GM23338 (cell line): ENCODE data around the gene COL25A1. TPM values are rescaled to one million over a fixed set of nuclear protein-coding genes. Genes with fewer than 3 reads are reported as not detected.

ENCODE experiments used
- ATAC-seq: fragments of 200-7000 bp; cut with Tn5 transposase; 3 replicates; pipeline ENCODE4 v1.9.1; 2020
- DNase-seq: peaks from one replicate; pipeline ENCODE4 v3.0.0-alpha.2; 2015; ENCODE audit warnings: low spot score
- H2AFZ ChIP-seq: fragments of 200-600 bp; sonication (generic); 2 replicates; pipeline ENCODE4 v1.8.0; 2016; ENCODE audit warnings: antibody characterized with exemption, mild to moderate bottlenecking, moderate library complexity
- H3F3A ChIP-seq: fragments of 200-600 bp; sonication (generic); replicated peaks from 2 replicates; pipeline ENCODE4 v1.8.0; 2017; ENCODE audit warnings: antibody characterized with exemption, mixed run types, low read depth
- H3K27ac ChIP-seq: fragments of 200-600 bp; sonication (generic); 2 replicates; pipeline ENCODE4 v1.6.1; 2016; ENCODE audit warnings: low read depth
- H3K27me3 ChIP-seq: fragments of 200-600 bp; sonication (generic); 2 replicates; pipeline ENCODE4 v1.8.0; 2016; ENCODE audit warnings: mild to moderate bottlenecking, mixed run types, moderate library complexity; ENCODE audit not compliant: insufficient read depth
- H3K36me3 ChIP-seq: fragments of 200-600 bp; sonication (generic); 2 replicates; pipeline ENCODE4 v1.8.0; 2016; ENCODE audit warnings: mild to moderate bottlenecking; ENCODE audit not compliant: insufficient read depth
- H3K4me1 ChIP-seq: fragments of 200-600 bp; sonication (generic); 2 replicates; pipeline ENCODE4 v1.8.0; 2016; ENCODE audit warnings: mild to moderate bottlenecking, moderate library complexity; ENCODE audit not compliant: insufficient read depth
- H3K4me2 ChIP-seq: fragments of 200-600 bp; sonication (generic); 2 replicates; pipeline ENCODE4 v1.7.1; 2017; ENCODE audit warnings: mixed run types
- H3K4me3 ChIP-seq: fragments of 200-600 bp; sonication (generic); 2 replicates; pipeline ENCODE4 v1.6.1; 2016; ENCODE audit warnings: mixed run types
- H3K79me2 ChIP-seq: fragments of 200-600 bp; sonication (generic); replicated peaks from 2 replicates; pipeline ENCODE4 v1.8.0; 2017; ENCODE audit warnings: mild to moderate bottlenecking; ENCODE audit not compliant: insufficient read depth
- H3K9me2 ChIP-seq: fragments of 200-600 bp; sonication (generic); 2 replicates; pipeline ENCODE4 v1.8.0; 2017; ENCODE audit not compliant: insufficient read depth
- H4K20me1 ChIP-seq: fragments of 200-600 bp; sonication (generic); replicated peaks from 2 replicates; pipeline ENCODE4 v1.8.0; 2017; ENCODE audit warnings: mild to moderate bottlenecking; ENCODE audit not compliant: insufficient read depth
- H3K27ac Mint-ChIP-seq: 2 replicates; pipeline ENCODE4 v1.8.0; 2020; ENCODE audit warnings: inconsistent platforms, mild to moderate bottlenecking, moderate library complexity, mixed read lengths
- H3K27me3 Mint-ChIP-seq: 3 replicates; pipeline ENCODE4 v1.8.0; 2022; ENCODE audit warnings: low read depth, mild to moderate bottlenecking, moderate library complexity, mixed read lengths, inconsistent platforms; ENCODE audit not compliant: insufficient read depth, poor library complexity
- H3K36me3 Mint-ChIP-seq: 3 replicates; pipeline ENCODE4 v1.8.0; 2021; ENCODE audit warnings: low read depth, mild to moderate bottlenecking, inconsistent platforms, moderate library complexity, mixed read lengths
- H3K4me1 Mint-ChIP-seq: 3 replicates; pipeline ENCODE4 v1.8.0; 2020; ENCODE audit warnings: mild to moderate bottlenecking, inconsistent platforms, mixed read lengths
- H3K4me3 Mint-ChIP-seq: 3 replicates; pipeline ENCODE4 v1.8.0; 2021; ENCODE audit warnings: moderate library complexity, mild to moderate bottlenecking, inconsistent platforms, mixed read lengths
- H3K9me3 Mint-ChIP-seq: 3 replicates; pipeline ENCODE4 v1.8.0; 2020; ENCODE audit warnings: moderate library complexity, mild to moderate bottlenecking, inconsistent platforms, mixed read lengths
- CTCF ChIP-seq, 2 experiments: fragments of 200-600 bp in 1 of 2; sonication (generic) in 1 of 2; conservative IDR thresholded peaks; 2 replicates each; pipeline versions ENCODE4 v1.5.1 to v1.6.1; 2016 to 2017; ENCODE audit warnings: antibody characterized with exemption in 2 of 2, low read depth in 2 of 2, mild to moderate bottlenecking in 2 of 2, moderate library complexity in 1 of 2
- ETS1 ChIP-seq: IDR thresholded peaks from 2 replicates; pipeline ENCODE4 v1.6.1; 2016; ENCODE audit warnings: antibody characterized with exemption
- EZH2 ChIP-seq: fragments of 200-600 bp; sonication (generic); IDR thresholded peaks from one replicate; pipeline ENCODE4 v1.8.0; 2017; ENCODE audit warnings: antibody characterized with exemption, mild to moderate bottlenecking, low read depth; ENCODE audit not compliant: unreplicated experiment
- EZH2phosphoT487 ChIP-seq: fragments of 200-600 bp; sonication (generic); IDR thresholded peaks from one replicate; pipeline ENCODE4 v1.8.1; 2018; ENCODE audit warnings: antibody characterized with exemption; ENCODE audit not compliant: unreplicated experiment
- JUNB ChIP-seq: IDR thresholded peaks from one replicate; pipeline ENCODE4 v1.6.1; 2016; ENCODE audit warnings: antibody characterized with exemption; ENCODE audit not compliant: unreplicated experiment
- NANOG ChIP-seq: IDR thresholded peaks from 2 replicates; pipeline ENCODE4 v1.6.1; 2016; ENCODE audit warnings: antibody characterized with exemption, borderline replicate concordance
- POLR2AphosphoS5 ChIP-seq: IDR thresholded peaks from 2 replicates; pipeline ENCODE4 v1.6.1; 2016; ENCODE audit warnings: antibody characterized with exemption, low read depth
- REST ChIP-seq: IDR thresholded peaks from one replicate; pipeline ENCODE4 v1.6.1; 2018; ENCODE audit warnings: antibody characterized with exemption; ENCODE audit not compliant: unreplicated experiment
- STAT1 ChIP-seq: IDR thresholded peaks from one replicate; pipeline ENCODE4 v1.6.1; 2016; ENCODE audit warnings: antibody characterized with exemption; ENCODE audit not compliant: unreplicated experiment
- ZNF114 ChIP-seq: fragments of 250-450 bp; sonication (Bioruptor Pico); IDR thresholded peaks from 2 replicates; pipeline ENCODE4 v1.5.0; 2020; ENCODE audit warnings: mild to moderate bottlenecking, moderate library complexity
- ZNF331 ChIP-seq: fragments of 250-450 bp; sonication (Bioruptor Pico); IDR thresholded peaks from 2 replicates; pipeline ENCODE4 v1.5.0; 2020; ENCODE audit warnings: low read depth, mild to moderate bottlenecking, moderate library complexity
- ZNF462 ChIP-seq: fragments of 250-450 bp; sonication (Bioruptor Pico); IDR thresholded peaks from 2 replicates; pipeline ENCODE4 v1.5.0; 2020; ENCODE audit warnings: mild to moderate bottlenecking, moderate library complexity
- polyA plus RNA-seq: library from polyadenylated mRNA; unstranded; fragments of >200 nt; fragmentation: Nextera tagmentation; extraction: Ambion mirVana; gene quantifications from 2 replicates; pipeline ENCODE4 v1.2.1, GENCODE V29; 2016
- total RNA-seq: library from RNA; depleted of rRNA; stranded (reverse); fragments of >200 nt; shearing (Covaris generic); gene quantifications from 2 replicates; pipeline ENCODE4 v1.2.3, GENCODE V29; 2014

Gene COL25A1
- total and polyA plus RNA-seq, 2 experiments from 2014 or later, result 3.9 to 5.6 TPM

GRCh38 chr4:108978066-108978465 lies 324.4 kb downstream of the COL25A1 start:
- Histone ChIP-seq H2AFZ (no peak overlapping the region), H3K79me2 (no peaks in the 10 kb centered on the region), H3K4me2 (no peak overlapping the region), H3K9me2 (no peaks in the 10 kb centered on the region), H4K20me1 (no peaks in the 10 kb centered on the region), H3K36me3 (no peaks in the 10 kb centered on the region), H3K4me1 (no peaks in the 10 kb centered on the region), H3K27ac (no peak overlapping the region), H3K4me3 (no peak overlapping the region), H3F3A (no peaks in the 10 kb centered on the region), H3K27me3 (no peaks in the 10 kb centered on the region)
- H3K27me3 Mint-ChIP-seq, result no peaks in the 10 kb centered on the region
- H3K9me3 Mint-ChIP-seq, result no peaks in the 10 kb centered on the region; the same call in 2 of the 3 replicates
- H3K4me1 Mint-ChIP-seq, result peaks cover 9% of the 10 kb centered on the region
- no peak overlapping the region for H3K27ac Mint-ChIP-seq
- ATAC-seq (no peak), DNase-seq (no peak)
- TF ChIP-seq NANOG (no peak), ZNF114 (CRISPR knock-in tag) (no peak), POLR2AphosphoS5 (no peak), ZNF462 (CRISPR knock-in tag) (no peak), STAT1 (no peak), JUNB (no peak), EZH2 (no peak), REST (no peak), EZH2phosphoT487 (no peak), CTCF (conservative IDR thresholded peaks at IDR 0.05; ENCODE audit: low read depth in 2 of 2) (no peak), ZNF331 (CRISPR knock-in tag) (no peak), ETS1 (no peak)
- H3K36me3 Mint-ChIP-seq, result no peaks in the 10 kb centered on the region
- H3K4me3 Mint-ChIP-seq, result no peak overlapping the region
